GM21619 (cell line): ENCODE measurements around the gene FOXJ2.
A peak's percentile ranks its signal among the peaks of the same experiment; 100 is the strongest.
"Not testable (repeated sequence)": the region's sequence is repeated elsewhere in the genome, so short reads cannot be mapped to it uniquely, and the experiment has no call there.

Experiments
- ATAC-seq: cut with Tn5 transposase; IDR thresholded peaks from one replicate; pipeline ENCODE4 v1.9.1; 2021; ENCODE audit not compliant: unreplicated experiment

Gene FOXJ2

GRCh38 chr12:8028267-8028666, 4.2 kb upstream of the FOXJ2 start:
- no peak for ATAC-seq

DNA sequence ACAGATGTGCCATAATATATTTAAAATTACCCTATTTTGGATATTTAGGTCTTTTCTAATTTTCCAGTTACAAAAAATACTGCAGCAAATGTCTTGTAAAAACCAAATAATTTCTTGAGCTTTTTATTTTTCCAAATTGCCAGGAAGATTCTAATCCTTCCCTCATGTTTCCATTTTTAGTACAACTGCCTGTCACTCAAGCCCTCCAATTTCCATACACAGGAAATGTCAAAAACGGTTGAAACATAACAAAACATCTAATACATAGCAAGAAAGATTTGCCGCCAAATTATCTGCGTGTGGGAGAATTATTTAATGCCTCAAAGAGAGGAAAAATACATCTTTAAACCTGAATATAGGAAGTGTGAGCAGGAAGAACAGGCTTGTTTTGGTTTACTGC, 2.3 kb upstream of the FOXJ2 start:
- no peak for ATAC-seq

DNA sequence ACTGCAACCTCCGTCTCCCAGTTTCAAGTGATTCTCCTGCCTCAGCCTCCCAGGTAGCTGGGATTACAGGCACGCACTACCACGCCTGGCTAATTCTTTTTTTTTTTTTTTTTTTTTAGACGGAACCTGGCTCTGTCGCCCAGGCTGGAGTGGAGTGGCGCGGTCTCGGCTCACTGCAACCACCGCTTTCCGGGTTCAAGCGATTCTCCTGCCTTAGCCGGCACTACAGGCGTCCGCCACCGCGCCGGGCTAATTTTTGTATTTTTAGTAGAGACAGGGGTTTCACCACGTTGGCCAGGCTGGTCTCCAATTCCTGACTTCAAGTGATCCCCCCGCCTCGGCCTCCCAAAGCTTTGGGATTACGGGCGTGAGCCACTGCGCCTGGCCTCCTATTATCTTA, 1.5 kb upstream of the FOXJ2 start:
- ATAC-seq, result not testable (repeated sequence)

- ATAC-seq, result no peak
These were observed 659 bp upstream of the FOXJ2 start for GRCh38 chr12:8031872-8032241.

DNA sequence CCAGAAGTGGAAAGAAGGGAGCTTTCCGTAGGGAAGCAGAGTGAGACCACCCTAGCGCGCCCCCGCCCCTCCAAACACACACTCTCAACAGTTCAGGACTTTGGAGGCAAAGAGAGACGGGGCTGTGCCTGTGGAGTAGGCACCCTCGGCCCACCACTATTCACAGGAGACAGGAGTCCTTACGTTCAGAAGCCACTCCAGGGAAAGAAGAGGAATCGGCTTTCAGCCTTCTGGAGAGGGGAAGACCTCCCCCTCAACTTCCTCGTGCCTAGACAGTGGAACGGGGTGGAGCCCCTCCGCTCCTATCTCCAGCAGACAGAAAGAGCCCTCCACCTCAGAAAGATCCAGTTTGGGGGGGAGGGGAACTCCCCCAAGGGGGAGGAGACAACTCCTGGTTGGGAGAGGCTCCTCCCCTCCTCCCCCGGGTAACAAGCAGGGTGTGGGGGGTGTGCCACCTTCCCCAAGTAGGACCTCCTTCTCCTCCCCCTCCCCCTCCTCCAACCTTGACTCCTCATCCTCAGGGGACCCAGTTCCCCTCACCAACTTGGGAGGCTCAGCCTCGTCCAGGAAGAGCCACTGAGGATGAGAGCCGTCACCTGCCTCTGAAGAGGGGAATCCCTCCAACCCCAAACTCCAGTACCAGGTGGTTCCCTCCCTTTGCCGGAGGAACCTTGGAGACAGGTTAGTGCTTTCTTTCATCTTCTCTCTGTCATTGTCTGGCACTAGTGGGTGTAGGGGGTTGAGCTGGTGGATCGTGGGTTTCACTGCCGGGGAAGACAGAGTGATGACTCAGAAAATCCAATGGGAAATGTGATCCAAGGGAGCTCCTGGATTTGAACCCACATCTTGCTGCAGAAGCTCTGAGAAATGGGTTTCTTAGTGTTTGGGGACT, 883 bp downstream of the FOXJ2 start:
- peak; percentile 28 for ATAC-seq

DNA sequence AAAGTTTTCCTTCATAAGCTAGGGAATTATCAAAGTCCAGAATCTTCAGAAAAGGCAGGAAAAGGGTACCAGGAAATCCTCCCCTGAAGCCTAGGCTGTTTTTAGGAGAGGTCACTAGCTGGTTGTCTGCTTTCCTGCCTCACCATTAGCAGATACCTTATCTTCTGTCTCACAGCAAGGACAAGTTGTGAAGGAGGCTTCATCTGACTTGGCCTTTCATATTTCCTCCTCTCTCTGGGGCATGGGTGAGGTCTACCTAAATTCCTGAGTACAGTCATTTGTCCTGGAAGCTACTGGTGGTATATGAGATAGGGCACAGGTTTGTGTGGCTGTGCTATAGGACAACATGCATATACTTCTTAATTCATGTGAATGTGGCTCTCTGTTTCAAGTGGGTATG, 2.3 kb downstream of the FOXJ2 start:
- ATAC-seq, result no peak

- no peak for ATAC-seq
These were observed 3.0 kb downstream of the FOXJ2 start for GRCh38 chr12:8035440-8036010.

GRCh38 chr12:8036346-8036745, 3.8 kb downstream of the FOXJ2 start:
- ATAC-seq, result no peak

GRCh38 chr12:8037046-8037663, 4.6 kb downstream of the FOXJ2 start:
- ATAC-seq, result no peak

- ATAC-seq, result no peak
These were observed 5.4 kb downstream of the FOXJ2 start for GRCh38 chr12:8037947-8038346.

GRCh38 chr12:8038659-8039114, 6.2 kb downstream of the FOXJ2 start:
- no peak for ATAC-seq

GRCh38 chr12:8040791-8041190, 8.3 kb downstream of the FOXJ2 start:
- no peak for ATAC-seq

DNA sequence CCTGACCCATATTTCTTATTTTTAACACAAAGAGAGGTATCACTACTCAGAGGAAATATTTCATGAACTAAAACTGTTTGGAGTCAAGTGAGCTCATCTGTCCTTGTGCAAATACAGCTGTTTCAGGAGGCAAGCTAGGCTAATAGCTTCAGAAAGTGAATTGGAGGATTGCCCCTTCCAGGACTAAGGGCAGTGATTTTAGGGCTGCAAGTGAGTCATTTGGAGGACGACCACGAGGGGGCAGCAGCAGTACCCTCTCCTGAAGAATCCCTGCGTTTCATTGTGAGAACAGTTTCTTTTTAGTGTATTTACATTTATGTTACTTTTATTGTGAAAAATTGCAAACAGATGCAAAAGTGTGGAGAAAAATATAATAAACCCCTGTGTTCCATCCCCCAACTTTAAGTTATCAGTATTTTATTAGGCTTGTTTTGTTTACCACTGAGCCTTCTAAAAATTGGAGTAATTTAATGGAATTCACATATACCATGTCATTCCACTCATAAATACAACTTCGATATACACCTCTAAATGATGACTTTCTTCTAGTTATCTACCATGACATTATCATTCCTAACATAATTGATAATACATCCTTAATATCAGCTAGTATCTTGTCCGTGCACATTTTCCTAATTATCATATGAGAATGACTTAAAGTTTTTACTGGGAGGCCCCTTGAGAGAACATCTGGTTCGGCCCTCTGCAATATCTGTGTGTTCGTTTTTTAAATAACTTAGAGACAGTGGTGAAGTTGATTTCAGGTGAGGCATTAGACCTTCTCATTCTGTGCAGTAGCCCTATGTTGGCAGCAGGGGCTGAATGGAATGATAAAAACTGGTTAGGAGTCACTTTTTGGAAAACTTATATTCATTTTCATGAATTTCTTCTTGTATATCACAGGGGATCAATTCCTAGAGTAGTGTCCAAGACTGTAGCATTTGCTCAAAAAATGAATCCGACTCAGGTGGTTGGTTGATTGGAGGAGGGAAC, 13.7 kb downstream of the FOXJ2 start:
- ATAC-seq, result peak; percentile 62

DNA sequence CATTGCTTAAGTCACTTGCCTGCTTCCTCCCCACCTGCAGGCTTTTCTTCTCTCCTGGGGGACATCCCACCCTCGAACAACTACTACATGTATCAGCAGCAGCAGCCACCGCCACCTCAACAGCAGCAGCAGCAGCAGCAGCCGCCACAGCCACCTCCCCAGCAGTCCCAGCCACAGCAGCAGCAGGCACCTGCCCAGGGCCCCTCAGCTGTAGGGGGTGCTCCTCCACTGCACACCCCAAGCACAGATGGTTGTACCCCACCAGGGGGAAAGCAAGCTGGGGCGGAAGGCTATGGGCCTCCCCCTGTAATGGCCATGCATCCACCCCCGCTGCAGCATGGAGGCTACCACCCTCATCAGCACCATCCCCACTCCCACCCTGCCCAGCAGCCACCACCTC, 15.3 kb downstream of the FOXJ2 start:
- no peak for ATAC-seq

- ATAC-seq, result no peak
These were observed 16.4 kb downstream of the FOXJ2 start for GRCh38 chr12:8048906-8049305.

DNA sequence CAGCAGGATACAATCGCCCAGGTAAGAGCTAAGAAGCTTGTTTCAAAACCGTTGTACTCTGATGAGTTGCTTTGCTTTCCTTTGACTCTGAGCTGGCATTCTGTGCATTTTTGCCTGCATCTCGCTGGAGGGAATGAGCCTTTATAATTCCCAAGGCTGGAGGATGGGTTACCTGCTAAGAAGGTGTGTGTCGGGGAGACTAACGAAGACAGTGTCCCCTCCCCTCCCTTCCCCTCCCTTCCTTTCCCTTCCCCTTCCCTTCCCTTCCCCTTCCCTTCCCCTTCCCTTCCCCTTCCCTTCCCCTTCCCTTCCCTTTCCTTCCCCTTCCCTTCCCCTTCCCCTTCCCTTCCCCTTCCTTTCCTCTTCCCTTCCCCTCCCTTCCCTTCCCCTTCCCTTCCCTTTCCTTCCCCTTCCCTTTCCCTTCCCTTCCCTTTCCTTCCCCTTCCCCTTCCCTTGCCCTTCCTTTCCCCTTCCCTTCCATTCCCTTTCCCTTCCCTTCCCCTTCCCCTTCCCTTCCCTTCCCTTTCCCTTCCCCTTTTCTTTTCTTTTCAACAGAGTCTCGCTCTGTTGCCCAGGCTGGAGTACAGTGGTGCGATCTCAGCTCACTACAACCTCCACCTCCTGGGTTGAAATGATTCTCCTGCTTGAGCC, 18.2 kb downstream of the FOXJ2 start:
- ATAC-seq, result no peak

DNA sequence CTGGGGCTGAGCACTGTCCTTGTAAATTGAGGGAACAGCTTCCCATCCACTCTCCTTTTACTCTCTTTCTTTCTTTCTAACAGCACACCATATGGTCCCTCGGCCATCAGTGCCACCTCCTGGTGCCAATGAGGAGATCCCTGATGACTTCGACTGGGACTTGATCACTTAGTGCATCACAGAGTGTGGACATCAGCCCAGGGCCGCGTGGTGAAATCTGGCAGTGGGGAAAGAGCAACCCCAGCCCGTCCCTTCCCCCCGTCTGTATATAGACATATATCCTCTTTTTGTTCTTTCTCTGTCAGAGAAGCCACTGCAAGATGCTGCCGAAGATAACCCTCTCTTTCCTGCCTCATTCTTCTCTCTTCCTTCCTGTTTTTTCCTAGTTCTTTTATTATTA, 20.2 kb downstream of the FOXJ2 start:
- ATAC-seq, result no peak

GRCh38 chr12:8054816-8055215, 22.3 kb downstream of the FOXJ2 start:
- ATAC-seq, result no peak

DNA sequence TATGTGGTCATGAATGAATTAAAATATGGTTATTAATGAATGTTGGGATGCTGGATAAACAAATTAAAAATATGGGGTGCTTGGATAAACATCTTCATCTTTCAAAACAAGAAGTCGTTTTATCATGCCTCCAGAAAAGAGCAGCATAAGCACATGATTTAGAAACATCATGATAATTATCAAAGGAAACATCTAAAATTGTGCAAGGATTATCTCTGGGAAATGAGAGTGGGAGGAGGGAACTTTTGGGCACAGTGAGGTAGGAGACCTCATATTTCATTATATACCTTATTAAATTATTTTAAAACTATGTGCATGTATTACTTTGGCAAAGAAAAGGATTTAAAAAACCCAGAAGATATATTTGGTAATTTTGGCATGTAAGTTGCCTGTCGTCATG, 24.8 kb downstream of the FOXJ2 start:
- ATAC-seq, result no peak

GRCh38 chr12:8057839-8058238, 25.3 kb downstream of the FOXJ2 start:
- no peak for ATAC-seq
